DOHH2 (cell line): ENCODE results near the gene PYCR2.

Experiments
- H3F3A ChIP-seq: fragments of 200-600 bp; sonication (generic), shearing (Covaris generic); 2 replicates; pipeline ENCODE4 v1.6.0; 2016; ENCODE audit warnings: antibody characterized with exemption, mild to moderate bottlenecking; ENCODE audit not compliant: control insufficient read depth, insufficient read depth
- H3K27ac ChIP-seq: fragments of 200-600 bp; sonication (generic); 2 replicates; pipeline ENCODE4 v1.5.1; 2014; ENCODE audit warnings: low read depth, mild to moderate bottlenecking, low read length, moderate library complexity
- H3K27me3 ChIP-seq: fragments of 200-600 bp; sonication (generic); 2 replicates; pipeline ENCODE4 v1.6.1; 2014; ENCODE audit warnings: mild to moderate bottlenecking, low read length, mixed read lengths; ENCODE audit not compliant: control insufficient read depth
- H3K36me3 ChIP-seq: fragments of 200-600 bp; sonication (generic); 2 replicates; pipeline ENCODE4 v1.6.1; 2014; ENCODE audit warnings: mild to moderate bottlenecking, low read length, moderate library complexity, mixed read lengths; ENCODE audit not compliant: control insufficient read depth
- H3K4me1 ChIP-seq: fragments of 200-600 bp; sonication (generic); 2 replicates; pipeline ENCODE4 v1.6.1; 2014; ENCODE audit warnings: mild to moderate bottlenecking, low read length, mixed read lengths; ENCODE audit not compliant: control insufficient read depth
- H3K4me2 ChIP-seq: fragments of 200-600 bp; sonication (generic); 2 replicates; pipeline ENCODE4 v1.6.0; 2014; ENCODE audit warnings: mild to moderate bottlenecking, low read length, moderate library complexity
- H3K4me3 ChIP-seq: fragments of 200-600 bp; sonication (generic); 2 replicates; pipeline ENCODE4 v1.5.1; 2014; ENCODE audit warnings: mild to moderate bottlenecking, low read length, mixed read lengths
- H3K79me2 ChIP-seq: fragments of 200-600 bp; sonication (generic); 2 replicates; pipeline ENCODE4 v1.6.1; 2014; ENCODE audit warnings: mild to moderate bottlenecking, low read length, mixed read lengths; ENCODE audit not compliant: control insufficient read depth
- H3K9me2 ChIP-seq: fragments of 200-600 bp; sonication (generic); replicated peaks from 2 replicates; pipeline ENCODE4 v1.6.1; 2014; ENCODE audit warnings: mild to moderate bottlenecking, low read length, mixed read lengths; ENCODE audit not compliant: control insufficient read depth
- H3K9me3 ChIP-seq: fragments of 200-600 bp; sonication (generic); 2 replicates; pipeline ENCODE4 v1.6.1; 2014; ENCODE audit warnings: antibody characterized with exemption, low read length, mixed read lengths; ENCODE audit not compliant: control insufficient read depth, insufficient read depth
- H4K20me1 ChIP-seq: fragments of 200-600 bp; sonication (generic); 2 replicates; pipeline ENCODE4 v1.6.0; 2014; ENCODE audit warnings: low read depth, mild to moderate bottlenecking, antibody characterized with exemption, low read length, moderate library complexity; ENCODE audit not compliant: control insufficient read depth, insufficient read depth
- CTCF ChIP-seq: fragments of 200-600 bp; sonication (generic); IDR thresholded peaks from one replicate; pipeline ENCODE4 v1.5.1; 2014; ENCODE audit warnings: antibody characterized with exemption, mild to moderate bottlenecking, low read depth, low read length; ENCODE audit not compliant: poor library complexity, severe bottlenecking
- EZH2phosphoT487 ChIP-seq: fragments of 200-600 bp; sonication (generic); IDR thresholded peaks from 2 replicates; pipeline ENCODE4 v1.6.1; 2017; ENCODE audit warnings: borderline replicate concordance, mild to moderate bottlenecking, antibody characterized with exemption, low read length, moderate library complexity, mixed read lengths

The PYCR2 gene

GRCh38 chr1:225873281-225873850 lies 50.7 kb downstream of the PYCR2 start:
- Histone ChIP-seq H3K9me3 (no peaks in the 10 kb centered on the region), H3K27ac (no peak overlapping the region), H3K9me2 (no peaks in the 10 kb centered on the region), H3K4me3 (no peak overlapping the region), H3K4me1 (no peaks in the 10 kb centered on the region), H4K20me1 (no peaks in the 10 kb centered on the region), H3K36me3 (no peaks in the 10 kb centered on the region), H3K4me2 (no peak overlapping the region), H3K79me2 (no peaks in the 10 kb centered on the region), H3F3A (no peaks in the 10 kb centered on the region), H3K27me3 (peaks cover 4% of the 10 kb centered on the region; the same call in 1 of the 2 replicates)
- TF ChIP-seq CTCF, result no peak
- TF ChIP-seq EZH2phosphoT487, result no peak

- Histone ChIP-seq H3K79me2 (no peaks in the 10 kb centered on the region), H3K27ac (no peak overlapping the region), H3K9me2 (no peaks in the 10 kb centered on the region), H3K36me3 (no peaks in the 10 kb centered on the region), H3K4me1 (no peaks in the 10 kb centered on the region), H3K27me3 (no peaks in the 10 kb centered on the region), H3K4me2 (no peak overlapping the region), H3K4me3 (no peak overlapping the region), H4K20me1 (no peaks in the 10 kb centered on the region), H3F3A (no peaks in the 10 kb centered on the region), H3K9me3 (no peaks in the 10 kb centered on the region)
- TF ChIP-seq EZH2phosphoT487 (no peak), CTCF (no peak)
These were observed 52.0 kb downstream of the PYCR2 start for GRCh38 chr1:225872075-225872430.

GRCh38 chr1:225871359-225872074 lies 52.5 kb downstream of the PYCR2 start:
- Histone ChIP-seq H3F3A (no peaks in the 10 kb centered on the region), H3K4me3 (no peak overlapping the region), H3K4me2 (no peak overlapping the region), H3K27me3 (no peaks in the 10 kb centered on the region), H3K9me2 (no peaks in the 10 kb centered on the region), H3K27ac (no peak overlapping the region), H3K9me3 (no peaks in the 10 kb centered on the region), H3K36me3 (no peaks in the 10 kb centered on the region), H3K79me2 (no peaks in the 10 kb centered on the region), H4K20me1 (no peaks in the 10 kb centered on the region), H3K4me1 (no peaks in the 10 kb centered on the region)
- TF ChIP-seq EZH2phosphoT487, result no peak
- no peak for TF ChIP-seq CTCF
